ENCODE data around the gene HAVCR1.

HAVCR1 gene

DNA sequence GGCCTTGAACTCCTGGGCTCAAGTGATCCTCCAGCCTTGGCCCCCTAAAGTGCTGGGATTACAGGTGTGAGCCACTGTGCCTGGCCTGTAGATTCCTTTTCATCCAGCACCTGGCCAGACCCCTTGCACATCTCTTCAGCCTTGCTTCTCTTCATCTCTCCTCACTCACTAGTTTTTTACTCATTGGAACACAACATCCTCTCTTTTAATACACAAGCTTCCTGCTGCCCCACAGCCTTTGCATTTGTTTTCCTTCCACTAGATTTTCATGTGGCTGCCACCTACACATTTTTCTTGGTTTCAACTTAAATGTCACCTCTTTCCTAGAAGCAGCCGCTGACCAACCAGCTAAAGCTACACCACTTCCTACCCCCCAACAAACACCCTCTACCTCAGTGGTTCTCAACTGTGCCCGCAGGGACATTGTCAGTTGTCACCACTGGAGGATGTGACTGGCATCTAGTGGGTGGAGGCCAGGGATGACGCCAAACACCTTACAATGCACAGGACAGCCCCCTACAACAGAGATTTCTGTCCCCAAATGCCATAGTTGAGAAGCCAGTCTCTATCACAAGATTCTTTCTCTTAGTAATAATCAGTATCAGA, 33.7 kb downstream of the HAVCR1 start:
- no peak for TF ChIP-seq EZH2phosphoT487 (IDR thresholded peaks at IDR 0.05; ENCODE audit: borderline replicate concordance)
- TF ChIP-seq, protein P1, sequence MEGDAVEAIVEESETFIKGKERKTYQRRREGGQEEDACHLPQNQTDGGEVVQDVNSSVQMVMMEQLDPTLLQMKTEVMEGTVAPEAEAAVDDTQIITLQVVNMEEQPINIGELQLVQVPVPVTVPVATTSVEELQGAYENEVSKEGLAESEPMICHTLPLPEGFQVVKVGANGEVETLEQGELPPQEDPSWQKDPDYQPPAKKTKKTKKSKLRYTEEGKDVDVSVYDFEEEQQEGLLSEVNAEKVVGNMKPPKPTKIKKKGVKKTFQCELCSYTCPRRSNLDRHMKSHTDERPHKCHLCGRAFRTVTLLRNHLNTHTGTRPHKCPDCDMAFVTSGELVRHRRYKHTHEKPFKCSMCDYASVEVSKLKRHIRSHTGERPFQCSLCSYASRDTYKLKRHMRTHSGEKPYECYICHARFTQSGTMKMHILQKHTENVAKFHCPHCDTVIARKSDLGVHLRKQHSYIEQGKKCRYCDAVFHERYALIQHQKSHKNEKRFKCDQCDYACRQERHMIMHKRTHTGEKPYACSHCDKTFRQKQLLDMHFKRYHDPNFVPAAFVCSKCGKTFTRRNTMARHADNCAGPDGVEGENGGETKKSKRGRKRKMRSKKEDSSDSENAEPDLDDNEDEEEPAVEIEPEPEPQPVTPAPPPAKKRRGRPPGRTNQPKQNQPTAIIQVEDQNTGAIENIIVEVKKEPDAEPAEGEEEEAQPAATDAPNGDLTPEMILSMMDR (conservative IDR thresholded peaks at IDR 0.05; ENCODE audit: low read length), result no peak
- Histone ChIP-seq H2AFZ (ENCODE audit: low read length) (no peak overlapping the region), H3K27me3 (ENCODE audit: insufficient read depth, low read length, poor library complexity, severe bottlenecking) (no peaks in the 10 kb centered on the region), H3F3A (ENCODE audit: low read depth) (no peaks in the 10 kb centered on the region), H3K9ac (ENCODE audit: low read depth, low read length, poor library complexity, severe bottlenecking) (no peak overlapping the region), H4K20me1 (ENCODE audit: insufficient read depth, low read length, poor library complexity, severe bottlenecking) (no peaks in the 10 kb centered on the region), H3K4me3 (ENCODE audit: low read length, poor library complexity, severe bottlenecking) (no peak overlapping the region), H3K4me2 (ENCODE audit: low read depth, low read length, poor library complexity, severe bottlenecking) (no peak overlapping the region), H3K9me2 (replicated peaks; ENCODE audit: low read depth, low read length) (no peaks in the 10 kb centered on the region), H3K4me1 (ENCODE audit: insufficient read depth, low read length, poor library complexity, severe bottlenecking) (no peaks in the 10 kb centered on the region), H3K36me3 (ENCODE audit: insufficient read depth, low read length) (no peaks in the 10 kb centered on the region), H3K9me3 (ENCODE audit: insufficient read depth, low read depth, low read length) (no peaks in the 10 kb centered on the region), H3K79me2 (ENCODE audit: insufficient read depth, low read length) (no peaks in the 10 kb centered on the region)

DNA sequence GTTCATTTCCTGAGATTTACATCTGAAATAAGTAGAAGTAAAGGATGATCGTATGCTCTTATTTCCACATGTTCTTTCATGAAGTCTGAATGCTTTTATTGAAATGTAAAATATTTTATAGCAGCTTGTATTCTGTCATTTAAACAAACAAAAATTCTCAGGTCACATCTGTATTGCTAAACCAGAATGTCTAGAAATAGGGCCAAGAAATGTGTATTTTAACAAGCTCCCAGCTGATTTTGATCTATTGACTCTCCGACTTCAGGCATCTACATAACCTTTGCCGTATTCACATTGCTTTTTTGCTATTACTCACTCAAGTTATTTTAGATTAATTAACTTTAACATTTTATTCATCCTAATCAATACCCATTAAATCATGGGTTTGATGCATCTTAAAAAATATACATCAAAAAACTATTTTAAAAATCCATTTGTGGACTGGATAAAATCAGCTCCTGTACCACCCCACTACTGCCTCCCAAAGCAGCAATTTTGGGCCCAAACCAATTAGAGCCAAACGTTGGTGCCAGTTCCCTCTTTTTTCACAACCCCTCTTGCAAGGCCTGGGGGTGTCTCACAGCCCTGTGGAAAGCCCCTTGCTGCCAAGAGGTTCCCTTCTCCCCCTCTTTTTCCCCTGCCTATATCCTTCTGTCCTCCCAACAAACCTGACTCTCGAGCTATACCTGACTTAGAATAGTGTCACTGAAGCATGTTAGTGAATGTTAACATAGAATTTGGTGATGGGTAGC, 34.5 kb downstream of the HAVCR1 start:
- H3K4me2 ChIP-seq (ENCODE audit: low read depth, low read length, poor library complexity, severe bottlenecking), result no peak overlapping the region

DNA sequence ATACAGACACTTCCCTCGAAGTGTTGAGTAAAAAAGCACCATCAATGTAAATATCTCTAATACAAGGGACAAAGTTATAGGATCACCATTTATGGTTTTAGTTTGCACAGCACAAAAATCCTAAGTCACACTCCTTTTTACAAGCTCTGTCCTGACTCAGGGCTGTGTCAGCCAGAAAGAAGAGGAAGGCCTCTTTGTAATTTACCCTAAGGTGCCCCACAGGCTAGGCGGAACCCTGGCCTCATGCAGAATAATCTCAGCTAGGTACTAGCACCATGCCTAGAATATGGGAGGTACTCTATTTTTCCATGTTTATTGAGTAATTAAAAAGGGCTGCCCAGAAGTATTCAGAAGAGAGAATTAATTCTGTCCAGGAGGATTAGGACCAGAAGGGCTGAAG, 36.9 kb downstream of the HAVCR1 start:
- Histone ChIP-seq H3K9ac (ENCODE audit: low read depth, low read length, poor library complexity, severe bottlenecking) (no peak overlapping the region), H3K9me2 (replicated peaks; ENCODE audit: low read depth, low read length) (no peaks in the 10 kb centered on the region), H3K79me2 (ENCODE audit: insufficient read depth, low read length) (no peaks in the 10 kb centered on the region), H3K4me1 (ENCODE audit: insufficient read depth, low read length, poor library complexity, severe bottlenecking) (no peaks in the 10 kb centered on the region), H3K4me3 (ENCODE audit: low read length, poor library complexity, severe bottlenecking) (no peak overlapping the region), H3K27me3 (ENCODE audit: insufficient read depth, low read length, poor library complexity, severe bottlenecking) (no peaks in the 10 kb centered on the region), H4K20me1 (ENCODE audit: insufficient read depth, low read length, poor library complexity, severe bottlenecking) (no peaks in the 10 kb centered on the region), H3K4me2 (ENCODE audit: low read depth, low read length, poor library complexity, severe bottlenecking) (no peak overlapping the region), H3K36me3 (ENCODE audit: insufficient read depth, low read length) (no peaks in the 10 kb centered on the region), H3K9me3 (ENCODE audit: insufficient read depth, low read depth, low read length) (no peaks in the 10 kb centered on the region), H2AFZ (ENCODE audit: low read length) (no peak overlapping the region), H3F3A (ENCODE audit: low read depth) (no peaks in the 10 kb centered on the region)
- TF ChIP-seq, protein P1 (conservative IDR thresholded peaks at IDR 0.05; ENCODE audit: low read length), result no peak
- TF ChIP-seq EZH2phosphoT487 (IDR thresholded peaks at IDR 0.05; ENCODE audit: borderline replicate concordance), result no peak

More for the DNA sequence above, 34.5 kb downstream of the HAVCR1 start:
- Histone ChIP-seq H2AFZ (ENCODE audit: low read length) (no peak overlapping the region), H3K9me3 (ENCODE audit: insufficient read depth, low read depth, low read length) (no peaks in the 10 kb centered on the region), H3K9ac (ENCODE audit: low read depth, low read length, poor library complexity, severe bottlenecking) (no peak overlapping the region), H3K36me3 (ENCODE audit: insufficient read depth, low read length) (no peaks in the 10 kb centered on the region), H3K4me3 (ENCODE audit: low read length, poor library complexity, severe bottlenecking) (no peak overlapping the region), H3K4me1 (ENCODE audit: insufficient read depth, low read length, poor library complexity, severe bottlenecking) (no peaks in the 10 kb centered on the region), H3K9me2 (replicated peaks; ENCODE audit: low read depth, low read length) (no peaks in the 10 kb centered on the region), H4K20me1 (ENCODE audit: insufficient read depth, low read length, poor library complexity, severe bottlenecking) (no peaks in the 10 kb centered on the region), H3K79me2 (ENCODE audit: insufficient read depth, low read length) (no peaks in the 10 kb centered on the region), H3F3A (ENCODE audit: low read depth) (no peaks in the 10 kb centered on the region), H3K27me3 (ENCODE audit: insufficient read depth, low read length, poor library complexity, severe bottlenecking) (no peaks in the 10 kb centered on the region)
- no peak for TF ChIP-seq EZH2phosphoT487 (IDR thresholded peaks at IDR 0.05; ENCODE audit: borderline replicate concordance)
- TF ChIP-seq, protein P1 (conservative IDR thresholded peaks at IDR 0.05; ENCODE audit: low read length), result no peak

Measured in Loucy (cell line).